C4-2B (cell line): ENCODE data around the gene BCLAF3.

Experiments
- CTCF ChIP-seq: fragments of 450-650 bp; conservative IDR thresholded peaks from 2 replicates; pipeline ENCODE4 v1.5.1; 2017; ENCODE audit warnings: mild to moderate bottlenecking
- ZFX ChIP-seq: fragments of 450-650 bp; IDR thresholded peaks from 2 replicates; pipeline ENCODE4 v1.6.1; 2017

GRCh38 chrX:19954335-19955096 is 36.3 kb downstream of the BCLAF3 start:
- TF ChIP-seq CTCF (no peak), ZFX (no peak)
